ENCODE measurements around the gene YEATS4.

The YEATS4 gene

DNA sequence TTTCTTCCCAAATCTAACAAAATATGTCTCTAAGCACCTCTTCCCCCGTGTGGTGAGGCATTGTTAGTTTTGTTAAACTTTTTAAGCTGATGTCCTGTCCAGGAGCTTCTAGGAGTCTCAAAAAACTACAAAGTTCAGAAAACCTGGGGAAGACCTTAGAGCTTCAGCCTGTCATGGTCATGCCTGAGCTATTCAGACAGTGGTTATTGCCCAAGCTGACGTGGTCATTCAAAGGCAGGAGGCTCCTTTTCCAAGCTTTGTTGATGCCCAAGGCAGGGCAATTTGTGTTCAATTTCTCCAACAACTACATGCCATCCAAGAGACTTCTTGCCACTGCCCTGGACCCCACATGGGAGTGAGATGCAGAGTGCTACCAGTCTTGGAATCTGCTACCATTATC lies 17.1 kb upstream of the YEATS4 start:
- DNase-seq (ENCODE audit: low read depth), result no peak

DNA sequence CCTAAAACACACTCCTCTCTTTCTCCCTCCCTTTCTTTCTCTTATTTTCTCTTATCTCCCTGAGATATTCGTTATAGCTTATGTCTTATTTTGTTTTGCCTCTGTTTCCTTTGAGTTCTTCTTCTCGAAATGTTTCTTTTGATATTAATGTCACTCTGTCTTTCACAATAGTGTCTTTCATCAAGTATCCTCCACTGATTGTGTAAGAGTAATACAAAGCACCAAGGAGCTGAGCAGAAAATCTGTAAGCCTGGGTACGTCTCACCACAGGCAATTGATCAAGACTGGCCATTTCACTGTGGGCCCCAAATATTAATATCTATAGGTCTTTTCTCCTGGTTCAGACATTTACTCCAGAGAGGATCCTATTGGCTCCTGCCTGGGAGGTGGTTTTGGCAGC lies 16.2 kb upstream of the YEATS4 start:
- no peak for DNase-seq (ENCODE audit: low read depth)

DNA sequence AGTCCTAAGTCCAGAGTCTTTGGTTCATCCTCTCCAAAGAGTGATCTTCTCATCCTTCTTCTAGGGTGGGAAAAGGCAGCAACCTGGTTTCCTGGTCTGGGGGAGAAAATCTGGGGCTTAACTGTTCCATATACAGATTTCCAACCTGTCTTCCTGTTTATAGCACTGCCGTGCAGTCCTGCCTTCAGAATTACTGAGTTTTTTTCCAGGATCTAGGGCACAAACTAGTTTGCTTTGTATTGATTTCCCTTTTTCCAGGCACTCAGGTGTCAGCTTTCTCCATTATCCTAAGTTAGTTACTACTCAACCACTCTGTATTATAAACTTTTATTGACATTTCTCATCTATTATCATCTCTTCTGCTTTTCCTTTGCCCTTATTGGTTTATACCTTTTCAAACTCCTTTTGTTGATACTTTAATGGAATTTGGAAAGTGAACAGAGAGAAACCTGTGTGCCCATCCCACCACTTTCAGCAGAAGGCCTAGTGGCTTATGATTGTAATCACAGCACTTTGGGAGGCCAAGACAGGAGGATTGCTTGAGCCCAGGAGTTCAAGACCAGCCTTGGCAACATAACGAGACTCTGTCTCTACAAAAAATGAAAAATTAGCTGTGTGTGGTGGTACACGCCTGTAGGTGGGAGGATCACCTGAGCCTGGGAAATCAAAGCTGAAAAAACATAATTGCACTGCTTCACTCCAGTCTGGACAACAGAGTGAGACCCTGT lies 15.5 kb upstream of the YEATS4 start:
- DNase-seq (ENCODE audit: low read depth), result no peak

DNA sequence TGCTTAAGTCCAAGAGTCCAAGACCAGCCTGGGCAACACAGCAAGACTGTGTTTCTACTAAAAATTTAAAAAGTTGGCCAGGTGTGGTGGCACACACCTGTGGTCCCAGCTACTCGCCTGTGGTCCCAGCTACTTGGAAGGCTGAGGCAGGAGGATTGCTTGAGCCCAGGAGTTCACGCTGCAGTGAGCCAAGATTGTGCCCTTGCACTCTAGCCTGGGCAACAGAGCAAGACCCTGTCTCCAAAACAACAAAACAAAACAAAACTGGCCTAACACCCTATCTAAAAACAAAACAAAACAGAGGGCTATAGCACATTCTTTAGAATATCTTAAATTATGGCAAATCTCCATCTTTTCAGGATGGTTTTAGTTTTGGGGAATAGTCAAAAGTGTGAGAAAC lies 14.5 kb upstream of the YEATS4 start:
- no peak for DNase-seq (ENCODE audit: low read depth)

DNA sequence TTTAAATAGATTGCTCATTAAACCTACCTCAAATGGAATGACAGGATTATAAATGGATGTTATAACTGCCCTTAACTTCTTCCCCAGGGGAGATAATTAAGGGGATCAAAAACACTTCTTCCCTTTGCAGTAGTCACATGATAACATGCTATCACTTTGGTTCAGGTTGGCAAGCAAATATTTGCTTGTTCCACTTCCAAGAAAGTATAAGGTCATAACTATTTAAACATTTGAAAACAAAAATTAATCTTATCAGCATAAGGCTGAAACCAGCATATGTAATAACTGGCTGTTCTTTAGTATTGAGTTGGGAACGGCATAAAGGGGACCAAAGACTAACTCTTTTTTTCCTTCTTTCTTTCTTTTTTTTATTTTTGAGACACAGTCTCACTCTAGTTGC lies 13.8 kb upstream of the YEATS4 start:
- no peak for DNase-seq (ENCODE audit: low read depth)

DNA sequence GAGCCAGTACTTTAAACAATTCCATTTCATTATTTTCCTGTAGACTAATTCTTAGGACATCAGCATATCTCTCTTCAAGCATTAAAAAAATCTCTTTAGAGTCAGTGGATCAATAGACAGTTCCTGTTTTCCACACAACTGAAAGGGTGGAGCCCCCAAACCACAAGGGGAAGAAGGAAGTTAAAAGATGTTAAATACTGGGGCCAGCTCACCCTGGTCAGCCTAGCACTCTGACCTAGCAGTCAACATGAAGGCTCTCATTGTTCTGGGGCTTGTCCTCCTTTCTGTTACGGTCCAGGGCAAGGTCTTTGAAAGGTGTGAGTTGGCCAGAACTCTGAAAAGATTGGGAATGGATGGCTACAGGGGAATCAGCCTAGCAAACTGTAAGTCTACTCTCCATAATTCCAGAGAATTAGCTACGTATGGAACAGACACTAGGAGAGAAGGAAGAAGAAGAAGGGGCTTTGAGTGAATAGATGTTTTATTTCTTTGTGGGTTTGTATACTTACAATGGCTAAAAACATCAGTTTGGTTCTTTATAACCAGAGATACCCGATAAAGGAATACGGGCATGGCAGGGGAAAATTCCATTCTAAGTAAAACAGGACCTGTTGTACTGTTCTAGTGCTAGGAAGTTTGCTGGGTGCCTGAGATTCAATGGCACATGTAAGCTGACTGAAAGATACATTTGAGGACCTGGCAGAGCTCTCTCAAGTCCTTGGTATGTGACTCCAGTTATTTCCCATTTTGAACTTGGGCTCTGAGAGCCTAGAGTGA lies 11.2 kb upstream of the YEATS4 start, which contains the start of gene LYZ:
LYZ (plus strand) TSS at position 220 of the 777 bp plus-strand sequence; CDS start at position 248, 28 bp downstream.
- no peak for DNase-seq (ENCODE audit: low read depth)

DNA sequence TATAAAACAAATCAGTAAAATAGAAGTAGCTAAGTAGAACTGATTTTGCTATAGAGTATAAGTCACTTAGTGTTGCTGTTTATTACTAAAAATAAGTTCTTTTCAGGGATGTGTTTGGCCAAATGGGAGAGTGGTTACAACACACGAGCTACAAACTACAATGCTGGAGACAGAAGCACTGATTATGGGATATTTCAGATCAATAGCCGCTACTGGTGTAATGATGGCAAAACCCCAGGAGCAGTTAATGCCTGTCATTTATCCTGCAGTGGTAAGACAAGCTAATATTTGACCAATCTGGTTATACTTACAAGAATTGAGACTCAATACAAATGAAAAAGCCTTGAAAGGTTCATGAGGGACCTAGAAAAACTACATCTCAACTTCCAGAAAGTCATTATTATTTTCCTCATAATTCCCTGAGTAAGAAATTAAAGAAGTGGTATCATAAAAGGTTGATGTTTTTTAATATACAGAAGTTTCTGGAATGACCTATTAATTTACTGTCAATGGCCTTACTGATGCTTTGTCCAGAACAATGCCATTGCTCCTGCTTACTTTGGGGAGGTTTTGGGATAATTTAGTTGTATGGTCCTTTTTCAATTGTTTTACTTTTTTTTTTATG lies 9.4 kb upstream of the YEATS4 start:
- DNase-seq (ENCODE audit: low read depth), result no peak

DNA sequence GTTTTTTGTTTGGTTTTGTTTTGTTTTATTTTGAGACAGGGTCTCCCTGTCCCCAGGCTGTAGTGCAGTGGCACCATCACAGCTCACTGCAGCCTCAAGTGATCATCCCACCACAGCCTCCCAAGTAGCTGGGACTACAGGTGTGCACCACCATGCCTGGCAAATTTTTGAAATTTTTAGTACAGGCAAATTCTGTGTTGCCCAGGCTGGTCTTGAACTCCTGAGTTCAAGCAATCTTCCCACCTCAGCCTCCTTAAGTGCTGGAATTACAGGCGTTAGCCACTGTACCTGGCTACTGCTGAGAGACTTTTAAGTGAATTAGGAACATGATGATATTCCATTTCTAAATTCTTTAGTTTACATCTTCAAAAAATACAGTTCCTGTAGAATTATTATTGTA lies 8.8 kb upstream of the YEATS4 start:
- DNase-seq (ENCODE audit: low read depth), result no peak

DNA sequence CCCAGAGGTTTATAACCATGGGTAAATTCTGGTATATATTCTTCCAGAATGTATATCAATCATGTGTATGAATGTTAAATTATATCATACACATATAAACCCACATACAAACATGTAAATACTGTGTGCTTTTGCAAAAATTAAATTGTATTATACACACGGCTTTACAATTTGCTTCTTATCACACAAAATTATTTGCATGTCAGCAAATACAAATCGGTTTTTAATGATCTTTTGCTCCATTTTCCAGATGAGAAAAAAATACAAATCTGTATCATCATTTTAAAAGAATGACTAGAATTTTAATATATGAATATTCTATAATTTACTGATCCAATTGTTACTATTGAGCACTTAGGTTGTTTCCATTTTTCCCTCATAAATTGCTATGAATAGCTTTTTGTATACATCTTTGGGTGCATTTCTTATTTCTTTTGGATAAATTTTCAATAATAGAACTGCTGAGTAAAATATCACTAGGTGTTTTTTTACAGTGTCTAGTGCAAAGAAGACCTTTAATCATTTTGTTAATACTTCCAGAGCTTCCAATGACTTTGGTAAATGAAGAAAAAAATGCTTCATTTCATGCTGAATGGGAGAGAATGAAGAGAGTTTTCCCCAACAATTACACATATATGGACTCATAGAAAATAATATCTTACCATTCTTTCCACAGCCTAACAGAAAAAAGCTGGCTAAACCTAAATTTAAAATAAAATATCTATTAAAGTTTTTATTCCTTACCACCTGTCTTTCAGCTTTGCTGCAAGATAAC lies 7.9 kb upstream of the YEATS4 start:
- no peak for DNase-seq (ENCODE audit: low read depth)

DNA sequence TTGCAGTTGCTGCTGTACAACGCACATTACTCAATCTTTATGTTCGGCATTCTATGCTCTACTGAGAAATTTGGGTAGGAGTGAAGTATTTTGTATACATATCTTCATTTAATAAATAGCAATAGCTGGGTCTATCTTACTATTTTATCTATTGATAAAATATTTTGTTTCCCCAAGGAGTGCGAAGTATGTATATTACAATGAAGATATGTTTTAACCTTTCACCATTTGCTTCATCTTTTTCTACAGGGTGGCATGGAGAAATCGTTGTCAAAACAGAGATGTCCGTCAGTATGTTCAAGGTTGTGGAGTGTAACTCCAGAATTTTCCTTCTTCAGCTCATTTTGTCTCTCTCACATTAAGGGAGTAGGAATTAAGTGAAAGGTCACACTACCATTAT lies 6.6 kb upstream of the YEATS4 start:
- no peak for DNase-seq (ENCODE audit: low read depth)

DNA sequence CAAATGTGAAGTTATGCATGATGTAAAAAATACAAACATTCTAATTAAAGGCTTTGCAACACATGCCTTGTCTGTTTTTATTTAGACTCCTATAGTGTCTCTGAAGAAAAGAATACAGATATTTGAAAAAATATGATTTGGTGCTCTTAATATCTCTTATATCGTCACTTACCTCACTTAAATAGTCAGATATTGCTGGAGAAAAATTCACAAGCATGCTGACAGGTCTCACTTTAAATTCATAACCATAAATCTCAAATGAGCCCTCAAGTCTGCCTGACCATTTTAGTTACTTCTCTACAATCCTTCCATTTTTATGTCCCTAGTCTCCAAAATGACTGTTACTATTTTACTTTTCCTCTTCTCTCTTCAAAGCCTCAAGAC lies 5.4 kb upstream of the YEATS4 start:
- no peak for DNase-seq (ENCODE audit: low read depth)

DNA sequence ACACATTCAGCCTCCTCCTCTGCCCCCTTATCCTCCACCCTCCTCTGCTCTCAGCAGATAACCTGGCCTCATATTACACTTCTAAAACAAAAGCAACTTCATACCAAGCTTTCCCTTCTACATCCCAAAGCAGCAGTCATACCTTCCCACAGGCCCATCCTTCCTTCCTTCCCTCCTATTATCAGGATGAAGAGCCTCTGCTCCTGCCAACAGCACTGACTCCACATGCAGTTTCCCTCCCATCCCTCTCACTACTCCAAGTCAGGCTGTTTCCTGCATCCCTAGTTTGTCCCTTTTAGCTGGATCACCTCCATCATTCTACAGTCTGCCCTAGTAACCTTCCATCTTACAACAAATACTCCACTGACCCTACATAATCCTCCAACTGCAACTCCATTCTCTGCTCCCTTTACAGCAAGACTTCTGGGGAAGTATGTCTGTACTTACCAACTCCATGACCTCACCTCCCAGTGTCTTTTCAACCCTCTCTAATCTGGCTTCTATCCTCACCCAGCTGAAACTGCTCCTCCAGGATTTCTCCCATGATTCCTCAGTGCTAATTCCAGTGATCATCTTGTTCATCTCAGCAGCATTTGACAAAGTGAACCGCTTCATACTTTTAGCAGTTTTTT lies 4.9 kb upstream of the YEATS4 start:
- DNase-seq (ENCODE audit: low read depth), result no peak

DNA sequence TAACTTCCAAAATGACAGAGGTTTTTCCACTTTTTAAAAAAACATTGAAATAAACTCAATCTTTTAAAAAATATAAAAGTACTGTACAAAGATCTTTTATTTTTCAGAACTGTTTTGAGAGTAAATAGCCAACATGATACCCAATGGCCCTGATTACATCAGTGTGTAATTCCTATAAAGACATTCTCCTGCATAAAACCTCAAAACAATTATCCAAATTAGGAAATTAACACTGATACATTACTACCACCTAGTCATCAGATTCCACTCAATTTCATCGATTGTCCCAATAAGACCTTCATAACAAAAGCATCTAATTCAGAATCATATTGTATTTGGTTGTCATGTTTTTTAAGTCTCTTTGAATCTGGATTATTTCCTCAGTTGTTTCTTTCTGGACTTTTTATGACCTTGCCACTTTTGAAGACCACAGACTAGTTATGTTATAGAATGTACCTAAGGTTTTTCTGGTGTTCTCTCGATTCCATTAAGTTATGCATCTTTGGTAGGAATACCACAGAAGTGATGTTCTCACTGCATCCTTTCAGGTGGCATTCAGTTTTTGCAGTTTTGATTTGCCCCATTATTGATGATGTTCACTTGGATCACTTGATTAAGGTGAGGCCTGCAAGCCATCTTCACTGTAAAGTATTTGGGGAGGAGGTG lies 4.0 kb upstream of the YEATS4 start:
- DNase-seq (ENCODE audit: low read depth), result no peak

DNA sequence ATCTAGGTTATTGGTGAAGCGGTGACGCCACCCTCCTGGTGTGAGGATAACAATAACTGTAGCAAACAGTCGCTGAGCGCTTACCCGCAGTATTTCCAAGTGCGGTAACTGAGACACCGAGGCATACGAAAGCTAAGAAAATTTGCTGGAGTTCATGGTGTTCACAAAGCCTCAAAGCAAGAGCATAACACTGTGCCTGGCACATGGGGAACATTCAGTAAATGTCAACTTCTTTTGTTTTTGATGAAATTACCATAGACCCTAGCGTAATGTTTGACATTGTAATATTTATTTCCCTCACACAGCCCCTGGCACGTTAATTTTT lies 767 bp downstream of the YEATS4 start:
- DNase-seq (ENCODE audit: low read depth), result no peak

DNA sequence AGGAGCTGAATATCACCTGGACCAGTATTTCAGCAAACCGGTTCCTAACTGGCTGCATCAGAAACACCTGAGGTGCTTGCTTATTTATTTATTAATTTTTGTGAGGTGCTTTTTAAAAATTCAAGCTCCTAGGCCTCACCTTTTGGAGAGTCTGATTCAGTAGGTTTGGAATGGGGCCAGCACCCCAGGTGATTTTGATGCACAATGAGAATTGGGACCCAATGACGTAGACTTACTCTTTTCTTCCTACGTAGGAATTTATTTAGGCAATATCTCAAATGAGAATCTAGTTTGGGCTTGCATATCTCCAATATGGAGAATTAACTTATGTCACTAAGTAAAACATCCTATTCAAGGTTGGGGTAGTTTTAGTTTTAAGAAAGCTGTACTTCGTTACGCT lies 7.3 kb downstream of the YEATS4 start:
- DNase-seq (ENCODE audit: low read depth), result no peak

DNA sequence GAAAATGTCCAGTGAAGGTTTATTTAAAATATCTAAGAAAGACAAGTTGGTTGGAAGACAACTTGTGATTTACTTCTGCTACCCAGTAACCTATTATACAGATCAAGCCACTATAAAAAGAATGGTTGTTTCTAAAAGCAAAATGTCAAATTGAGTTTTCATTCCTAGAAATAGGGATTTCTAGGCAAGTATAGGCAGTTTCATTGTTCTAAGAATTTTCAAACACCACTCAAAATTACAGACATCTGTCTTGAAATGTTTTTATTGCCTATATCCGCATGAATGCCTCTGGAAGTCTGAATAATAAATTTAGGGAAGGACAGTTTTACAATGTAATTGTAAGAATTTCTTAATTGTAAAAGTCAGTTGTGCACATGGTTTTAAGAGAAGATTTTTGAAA lies 8.6 kb downstream of the YEATS4 start:
- DNase-seq (ENCODE audit: low read depth), result no peak

DNA sequence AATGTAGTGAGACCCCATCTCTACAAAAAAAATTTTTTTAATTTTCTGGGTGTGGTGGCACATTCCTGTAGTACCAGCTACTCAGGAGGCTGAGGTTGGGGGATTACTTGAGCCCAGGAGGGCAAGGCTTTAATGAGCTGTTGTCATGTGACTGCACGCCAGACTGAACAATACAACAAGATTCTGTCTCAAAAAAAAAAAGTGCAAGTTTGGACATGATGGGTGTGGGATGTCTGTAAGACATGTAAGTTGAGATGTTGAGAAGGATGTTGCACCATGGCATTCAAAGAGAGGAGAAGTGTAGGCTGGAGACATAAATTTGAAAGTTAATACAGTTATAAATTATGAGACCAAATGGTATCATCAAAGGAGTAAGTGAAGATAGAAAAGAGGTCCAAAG lies 23.5 kb downstream of the YEATS4 start:
- no peak for DNase-seq (ENCODE audit: low read depth)

DNA sequence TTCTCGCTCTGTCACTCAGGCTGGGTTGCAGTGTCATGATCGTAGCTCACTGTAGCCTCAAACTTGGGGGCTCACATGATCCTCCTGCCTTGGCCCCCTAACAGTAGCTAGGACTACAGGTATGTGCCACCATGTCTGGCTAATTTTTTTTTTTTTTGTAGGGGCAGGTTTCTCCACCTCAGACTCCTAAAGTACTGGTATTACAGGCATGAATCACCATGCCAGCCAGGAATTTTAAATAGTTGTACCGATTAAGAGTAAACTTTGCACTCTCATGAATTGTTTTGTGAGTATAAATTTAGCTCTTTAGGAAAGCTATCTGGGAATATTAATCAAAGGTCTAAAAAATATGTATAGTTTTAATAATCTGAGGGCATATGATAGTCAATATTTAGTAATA lies 25.5 kb downstream of the YEATS4 start:
- DNase-seq (ENCODE audit: low read depth), result no peak

DNA sequence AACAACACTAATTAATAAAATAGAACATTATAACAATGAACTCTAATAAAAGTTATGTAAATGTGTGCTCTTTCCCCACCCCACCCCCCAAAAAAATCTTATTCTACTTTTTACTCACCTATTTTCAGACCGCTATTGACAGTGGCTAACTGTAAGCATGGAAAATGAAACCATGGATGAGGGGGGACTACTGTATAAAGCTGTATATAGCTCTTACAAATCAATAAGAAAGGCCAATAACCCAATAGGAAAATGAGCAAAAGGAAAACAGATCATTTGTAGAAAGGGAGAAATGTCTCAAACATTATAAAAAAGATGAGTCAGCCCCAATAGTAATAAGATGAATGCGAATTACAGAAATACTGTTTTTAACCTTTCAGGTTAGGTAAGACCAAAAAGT lies 27.4 kb downstream of the YEATS4 start:
- no peak for DNase-seq (ENCODE audit: low read depth)

DNA sequence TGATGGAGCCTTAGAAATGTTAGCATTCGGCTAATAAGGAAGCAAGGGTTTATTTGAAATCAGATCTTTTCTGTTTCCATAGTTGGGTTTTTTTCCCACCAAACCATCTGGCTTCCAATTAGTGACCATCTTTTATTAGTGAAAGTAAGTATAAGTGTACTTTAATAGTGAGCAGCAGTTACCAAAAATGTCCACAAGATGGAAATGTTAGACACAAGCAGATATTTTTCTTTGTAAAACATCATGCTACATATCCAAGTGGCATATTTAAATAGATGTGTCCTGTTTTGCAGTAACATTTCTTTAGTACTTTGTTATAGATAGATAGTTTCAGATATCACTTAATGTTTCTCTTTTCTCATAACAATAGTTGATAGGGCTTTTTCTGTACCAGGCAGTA lies 28.8 kb downstream of the YEATS4 start:
- no peak for DNase-seq (ENCODE audit: low read depth)

DNA sequence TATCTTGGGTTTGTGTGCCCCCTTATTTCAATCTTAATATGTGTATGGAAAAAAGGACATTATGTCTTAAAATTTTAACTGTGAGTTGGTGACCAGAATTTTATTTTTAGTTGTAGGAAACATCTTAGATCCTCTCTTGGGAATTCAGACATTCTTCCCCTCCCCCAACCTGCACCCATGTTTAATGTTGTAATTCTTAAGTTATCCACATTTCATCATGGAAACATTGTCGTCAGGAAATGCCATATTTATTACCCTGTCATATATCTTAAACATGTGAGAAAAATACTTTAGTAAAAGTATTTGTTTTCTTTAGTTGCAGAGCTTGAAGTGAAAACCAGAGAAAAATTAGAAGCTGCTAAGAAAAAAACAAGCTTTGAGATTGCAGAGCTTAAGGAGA lies 30.3 kb downstream of the YEATS4 start:
- DNase-seq (ENCODE audit: low read depth), result no peak

Measured in HS-27A (cell line).